Body of pancreas (tissue), 4 donors: ENCODE results near the gene FAM163A. TPM values are rescaled to one million over a fixed set of nuclear protein-coding genes. Genes with fewer than 3 reads are reported as not detected.

Experiments
- ATAC-seq: fragments of 150-250 bp; one replicate; pipeline ENCODE4 v1.9.1; 2016
- DNase-seq, 4 donors: peaks; one replicate each; pipeline ENCODE4 v3.0.0-alpha.2; 2019
- H3K27ac ChIP-seq, 4 donors: fragments of 200-600 bp; sonication (generic); 1 replicate in 3 of 4; 2 replicates in 1 of 4; pipeline versions ENCODE4 v1.5.1 to v1.6.1; 2016 to 2019; ENCODE audit warnings: mild to moderate bottlenecking in 1 of 4, mixed read lengths in 1 of 4, moderate library complexity in 1 of 4
- H3K27me3 ChIP-seq, 2 donors: fragments of 200-600 bp; sonication (generic); one replicate each; pipeline ENCODE4 v1.6.0; 2016; ENCODE audit warnings: mild to moderate bottlenecking in 1 of 2
- H3K36me3 ChIP-seq, 2 donors: fragments of 200-600 bp; sonication (generic); replicated peaks in 1 of 2; 2 replicates each; pipeline ENCODE4 v1.5.1; 2016; ENCODE audit warnings: low read depth in 2 of 2; ENCODE audit not compliant: insufficient read depth in 1 of 2
- H3K4me1 ChIP-seq: fragments of 200-600 bp; sonication (generic); one replicate; pipeline ENCODE4 v1.6.0; 2016
- H3K4me3 ChIP-seq, 2 donors: fragments of 200-600 bp; sonication (generic); 1 replicate in 1 of 2; 2 replicates in 1 of 2; pipeline ENCODE4 v1.5.1; 2016 to 2019
- H3K9me3 ChIP-seq, 3 donors: fragments of 200-600 bp; sonication (generic); 1 replicate in 2 of 3; 2 replicates in 1 of 3; pipeline ENCODE4 v1.5.1; 2016
- POLR2A ChIP-seq, 3 donors: fragments of 450-650 bp; IDR thresholded peaks; one replicate each; pipeline ENCODE4 v1.6.1; 2016; ENCODE audit warnings: antibody characterized with exemption in 3 of 3, mild to moderate bottlenecking in 2 of 3
- WGBS, 2 donors: methylation state at CpG; one replicate each; pipeline ENCODE4 v1.1.5; 2017; 5-methylcytosine and 5-hydroxymethylcytosine counted together
- intact Hi-C: fragments of 100-400 bp; cut with DNase I; formaldehyde crosslinking; loops from one replicate; pipeline ENCODE4 v1.15.1; 2023
- total RNA-seq, 2 donors: library from RNA; depleted of rRNA; stranded (reverse); fragments of >200 nt; gene quantifications; one replicate each; pipeline ENCODE4 v1.1.0, GENCODE V29; 2016
- TF ChIP-seq, protein P1 (sequence below), 7 experiments: fragments of 450-650 bp in 4 of 7; fragments of 200-600 bp in 3 of 7; sonication (generic) in 3 of 7; IDR thresholded peaks; one replicate each; pipeline ENCODE4 v1.5.1; 2016 to 2019; ENCODE audit warnings: antibody characterized with exemption in 7 of 7

FAM163A gene
- total RNA-seq, 2 donors from 2014 or later: 0.26 TPM; not detected in 1

DNA sequence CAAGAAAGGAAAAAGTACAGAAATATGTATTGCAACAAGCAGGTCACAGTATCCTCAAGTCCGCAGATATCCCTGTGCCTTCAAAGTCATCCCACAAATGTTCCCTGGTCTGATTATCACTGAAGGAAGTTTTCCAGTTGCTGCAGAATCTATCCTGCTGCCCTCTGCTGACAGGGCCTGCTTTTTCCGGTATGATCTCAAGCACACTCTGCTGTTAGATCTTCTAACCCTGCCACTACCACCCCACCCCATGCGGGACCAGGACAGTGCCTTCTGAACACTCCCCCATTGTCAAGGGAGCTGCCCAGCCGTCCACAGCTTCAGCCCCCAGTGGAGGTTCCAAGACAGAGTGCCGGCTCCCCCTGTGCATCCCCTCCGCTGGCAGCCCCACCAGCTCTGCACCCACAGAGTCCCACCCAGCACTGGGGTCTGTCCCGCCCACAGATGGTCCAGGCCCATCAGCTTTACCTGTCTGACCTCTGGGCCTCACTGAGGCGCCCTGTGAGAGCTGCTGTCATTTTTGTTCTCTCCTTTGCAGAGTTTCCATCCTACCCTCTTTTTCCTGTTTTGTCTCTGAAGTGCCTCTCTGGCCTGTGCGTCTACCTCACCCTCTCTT is 27.9 kb downstream of the FAM163A start:
- no peaks in the 10 kb centered on the region for H3K9me3 ChIP-seq
- WGBS, 2 donors: 80 to 83% methylated on average over 7 to 9 of the region's 9 CpGs
- TF ChIP-seq POLR2A (IDR thresholded peaks at IDR 0.05): no peak
- TF ChIP-seq, protein P1, sequence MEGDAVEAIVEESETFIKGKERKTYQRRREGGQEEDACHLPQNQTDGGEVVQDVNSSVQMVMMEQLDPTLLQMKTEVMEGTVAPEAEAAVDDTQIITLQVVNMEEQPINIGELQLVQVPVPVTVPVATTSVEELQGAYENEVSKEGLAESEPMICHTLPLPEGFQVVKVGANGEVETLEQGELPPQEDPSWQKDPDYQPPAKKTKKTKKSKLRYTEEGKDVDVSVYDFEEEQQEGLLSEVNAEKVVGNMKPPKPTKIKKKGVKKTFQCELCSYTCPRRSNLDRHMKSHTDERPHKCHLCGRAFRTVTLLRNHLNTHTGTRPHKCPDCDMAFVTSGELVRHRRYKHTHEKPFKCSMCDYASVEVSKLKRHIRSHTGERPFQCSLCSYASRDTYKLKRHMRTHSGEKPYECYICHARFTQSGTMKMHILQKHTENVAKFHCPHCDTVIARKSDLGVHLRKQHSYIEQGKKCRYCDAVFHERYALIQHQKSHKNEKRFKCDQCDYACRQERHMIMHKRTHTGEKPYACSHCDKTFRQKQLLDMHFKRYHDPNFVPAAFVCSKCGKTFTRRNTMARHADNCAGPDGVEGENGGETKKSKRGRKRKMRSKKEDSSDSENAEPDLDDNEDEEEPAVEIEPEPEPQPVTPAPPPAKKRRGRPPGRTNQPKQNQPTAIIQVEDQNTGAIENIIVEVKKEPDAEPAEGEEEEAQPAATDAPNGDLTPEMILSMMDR (IDR thresholded peaks at IDR 0.05): no peak
- ATAC-seq: no peak
- intact Hi-C loops: no loop called here
- H3K4me3 ChIP-seq: no peak overlapping the region
- no peaks in the 10 kb centered on the region for H3K27me3 ChIP-seq
- no peak overlapping the region for H3K27ac ChIP-seq
- no peak for DNase-seq
- no peaks in the 10 kb centered on the region for H3K36me3 ChIP-seq
- peaks cover 3% of the 10 kb centered on the region for H3K4me1 ChIP-seq

DNA sequence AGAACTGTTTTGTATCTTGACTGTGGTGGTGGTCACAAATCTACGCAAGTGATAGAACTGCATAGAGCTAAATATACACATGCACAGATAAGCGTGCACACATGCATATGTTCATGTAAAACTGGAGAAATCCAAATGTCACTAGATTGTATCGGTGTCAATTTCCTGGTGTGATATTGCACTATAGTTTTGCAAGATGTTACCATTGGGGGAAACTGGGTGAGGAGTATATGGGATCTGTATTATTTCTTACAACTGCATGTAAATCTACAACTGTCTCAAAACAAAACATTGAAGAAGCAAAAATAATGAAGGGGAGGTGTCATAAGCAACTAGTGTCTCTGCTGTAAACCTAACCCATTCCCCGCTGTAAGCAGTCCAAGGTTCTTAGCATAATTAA is 30.2 kb downstream of the FAM163A start:
- no peak for DNase-seq
- Histone ChIP-seq H3K27me3 (no peaks in the 10 kb centered on the region), H3K27ac (no peak overlapping the region), H3K4me3 (no peak overlapping the region), H3K36me3 (no peaks in the 10 kb centered on the region), H3K4me1 (peaks cover 8% of the 10 kb centered on the region), H3K9me3 (no peaks in the 10 kb centered on the region)
- WGBS, 2 donors: 96 to 98% methylated on average over 4 of the region's 4 CpGs
- ATAC-seq: no peak
- intact Hi-C loops: no loop called here
- TF ChIP-seq POLR2A (IDR thresholded peaks at IDR 0.05): no peak
- TF ChIP-seq, protein P1 (IDR thresholded peaks at IDR 0.05): no peak

DNA sequence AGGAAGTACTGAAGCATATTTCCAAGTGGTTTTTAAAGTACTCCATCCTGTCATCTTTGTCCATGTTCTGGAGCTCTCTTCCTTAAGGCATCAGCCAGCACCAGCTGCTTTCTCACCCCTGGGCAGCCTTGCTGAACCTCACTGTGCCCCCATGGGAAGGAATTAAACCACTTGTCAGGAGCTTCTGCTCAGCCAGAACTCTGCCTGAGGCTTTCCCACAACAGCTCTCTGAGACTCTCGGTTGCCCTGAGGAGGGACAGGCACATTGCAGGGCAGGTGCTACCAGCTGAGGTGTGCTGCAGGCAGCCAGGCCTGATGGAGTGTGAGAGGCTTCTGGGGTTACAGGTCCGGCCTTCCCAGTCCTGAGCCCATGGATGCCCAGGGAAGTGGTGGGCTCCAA is 30.9 kb downstream of the FAM163A start:
- intact Hi-C loops: no loop called here
- H3K27me3 ChIP-seq: no peaks in the 10 kb centered on the region
- H3K4me1 ChIP-seq: peaks cover 8% of the 10 kb centered on the region
- no peaks in the 10 kb centered on the region for H3K9me3 ChIP-seq
- no peak overlapping the region for H3K27ac ChIP-seq
- ATAC-seq (no peak), DNase-seq (no peak)
- H3K4me3 ChIP-seq: no peak overlapping the region
- H3K36me3 ChIP-seq: no peaks in the 10 kb centered on the region
- TF ChIP-seq, protein P1 (IDR thresholded peaks at IDR 0.05): no peak
- no peak for TF ChIP-seq POLR2A (IDR thresholded peaks at IDR 0.05)
- WGBS, 2 donors: 80 to 97% methylated on average over 2 of the region's 2 CpGs

DNA sequence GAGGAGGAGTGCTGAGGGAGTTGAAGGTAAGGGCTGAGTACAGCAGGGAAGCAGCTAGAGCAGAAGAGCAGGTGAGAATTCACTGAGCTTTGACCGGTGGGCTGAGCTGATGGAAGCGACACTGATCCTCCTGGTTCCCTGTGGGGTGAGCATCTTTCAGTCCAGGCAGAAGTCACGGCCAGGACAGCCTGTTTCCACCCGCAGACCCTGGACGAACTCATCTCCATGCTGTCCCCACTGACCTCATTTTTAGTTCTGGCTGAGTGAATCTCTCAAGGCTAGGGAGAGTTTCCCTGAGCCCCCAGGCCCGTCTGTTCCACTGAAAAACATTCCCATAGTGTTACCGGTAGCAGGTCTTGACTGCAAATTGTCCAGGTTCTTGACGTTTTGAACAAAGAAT is 31.5 kb downstream of the FAM163A start:
- Histone ChIP-seq H3K4me1 (peaks cover 11% of the 10 kb centered on the region), H3K36me3 (no peaks in the 10 kb centered on the region), H3K27me3 (no peaks in the 10 kb centered on the region), H3K4me3 (no peak overlapping the region), H3K9me3 (no peaks in the 10 kb centered on the region), H3K27ac (no peak overlapping the region)
- TF ChIP-seq, protein P1 (IDR thresholded peaks at IDR 0.05): no peak
- no peak for TF ChIP-seq POLR2A (IDR thresholded peaks at IDR 0.05)
- DNase-seq (no peak), ATAC-seq (no peak)
- 91 to 93% methylated on average over 8 of the region's 8 CpGs for WGBS, 2 donors
- intact Hi-C loops: no loop called here

DNA sequence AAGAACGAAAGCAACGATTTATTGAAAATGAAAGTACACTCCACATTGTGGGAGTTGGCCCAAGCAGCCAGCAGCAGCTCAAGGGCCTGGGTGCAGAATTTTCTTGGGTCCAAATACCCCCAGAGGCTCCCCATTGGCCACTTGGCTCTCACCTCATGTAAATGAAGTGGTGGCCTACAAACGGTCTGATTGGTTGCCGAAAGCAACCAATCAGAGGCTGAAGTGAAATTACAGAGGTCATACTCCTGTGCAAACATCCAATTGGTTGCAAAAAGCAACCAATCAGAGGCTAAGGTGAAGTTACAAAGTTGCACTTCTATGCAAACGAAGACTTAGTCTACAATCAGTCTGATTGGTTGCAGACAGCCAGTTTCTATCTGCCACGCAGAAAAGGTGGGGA is 31.9 kb downstream of the FAM163A start:
- intact Hi-C loops: no loop called here
- WGBS, 2 donors: 92% methylated on average over 6 of the region's 6 CpGs
- H3K4me3 ChIP-seq: no peak overlapping the region
- no peaks in the 10 kb centered on the region for H3K9me3 ChIP-seq
- no peaks in the 10 kb centered on the region for H3K36me3 ChIP-seq
- no peak for DNase-seq
- peaks cover 15% of the 10 kb centered on the region for H3K4me1 ChIP-seq
- H3K27me3 ChIP-seq: no peaks in the 10 kb centered on the region
- TF ChIP-seq, protein P1 (IDR thresholded peaks at IDR 0.05): no peak
- no peak for TF ChIP-seq POLR2A (IDR thresholded peaks at IDR 0.05)
- no peak overlapping the region for H3K27ac ChIP-seq
- ATAC-seq: no peak
